CD8-positive, alpha-beta memory T cell (primary cell): Measurements from ENCODE around the gene KRTDAP. TPM values are rescaled to one million over a fixed set of nuclear protein-coding genes. Genes with fewer than 3 reads are reported as not detected.

ENCODE experiments used
- CTCF ChIA-PET: fragments of 350-600 bp; sonication (Branson Sonifier 250); formaldehyde crosslinking; loops from one replicate; lab custom pipeline; 2021; ENCODE audit warnings: antibody characterized with exemption; lab: Charles Lee
- POLR2A ChIA-PET: fragments of 350-600 bp; sonication (Branson Sonifier 250); formaldehyde crosslinking; loops from one replicate; lab custom pipeline; 2021; ENCODE audit warnings: antibody characterized with exemption; lab: Charles Lee
- DNase-seq, 5 donors: peaks; one replicate each; pipeline versions ENCODE4 v3.0.0 to v3.0.0-alpha.2; 2020 to 2022; ENCODE audit warnings: mixed read lengths in 1 of 5
- H3K27ac ChIP-seq: one replicate; pipeline ENCODE4 v1.7.0; 2013; ENCODE audit warnings: low read depth, mild to moderate bottlenecking, low read length, moderate library complexity
- H3K27me3 ChIP-seq: 2 replicates; pipeline ENCODE4 v1.7.0; 2013; ENCODE audit warnings: low read length, mild to moderate bottlenecking; ENCODE audit not compliant: insufficient read depth, poor library complexity, severe bottlenecking
- H3K36me3 ChIP-seq: 2 replicates; pipeline ENCODE4 v1.7.0; 2013; ENCODE audit warnings: mild to moderate bottlenecking, low read length, moderate library complexity; ENCODE audit not compliant: insufficient read depth
- H3K4me1 ChIP-seq: 2 replicates; pipeline ENCODE4 v1.7.0; 2013; ENCODE audit warnings: mild to moderate bottlenecking, low read length, moderate library complexity; ENCODE audit not compliant: insufficient read depth
- H3K4me3 ChIP-seq: 2 replicates; pipeline ENCODE4 v1.7.0; 2013; ENCODE audit warnings: mild to moderate bottlenecking, low read length
- H3K9me3 ChIP-seq: 2 replicates; pipeline ENCODE4 v1.7.0; 2013; ENCODE audit warnings: mild to moderate bottlenecking, low read length
- H3K27ac Mint-ChIP-seq, 8 donors: one replicate each; pipeline ENCODE4 v1.8.0; 2020 to 2021; ENCODE audit warnings: mixed read lengths in 8 of 8, mild to moderate bottlenecking in 6 of 8, inconsistent platforms in 3 of 8, moderate library complexity in 3 of 8
- H3K27me3 Mint-ChIP-seq, 2 donors: one replicate each; pipeline ENCODE4 v1.8.0; 2020 to 2021; ENCODE audit warnings: mixed read lengths in 2 of 2, mild to moderate bottlenecking in 1 of 2, moderate library complexity in 1 of 2
- H3K36me3 Mint-ChIP-seq, 3 donors: one replicate each; pipeline ENCODE4 v1.8.0; 2020 to 2021; ENCODE audit warnings: mixed read lengths in 3 of 3, inconsistent platforms in 1 of 3, mild to moderate bottlenecking in 1 of 3
- H3K4me1 Mint-ChIP-seq, 3 donors: one replicate each; pipeline ENCODE4 v1.8.0; 2020 to 2021; ENCODE audit warnings: mixed read lengths in 3 of 3, inconsistent platforms in 1 of 3, mild to moderate bottlenecking in 1 of 3
- H3K4me3 Mint-ChIP-seq, 7 donors: one replicate each; pipeline ENCODE4 v1.8.0; 2020 to 2021; ENCODE audit warnings: mixed read lengths in 7 of 7, mild to moderate bottlenecking in 6 of 7, moderate library complexity in 4 of 7, inconsistent platforms in 2 of 7
- H3K9me3 Mint-ChIP-seq, 5 donors: one replicate each; pipeline ENCODE4 v1.8.0; 2020 to 2022; ENCODE audit warnings: mixed read lengths in 5 of 5, mild to moderate bottlenecking in 3 of 5, moderate library complexity in 2 of 5, inconsistent platforms in 1 of 5
- polyA plus RNA-seq: library from polyadenylated mRNA; unstranded; fragments of 300-500 nt; fragmentation: Illumina TruSeq; gene quantifications from one replicate; pipeline ENCODE4 v1.2.3, GENCODE V29; 2021
- total RNA-seq, 2 experiments: library from RNA; stranded (reverse); gene quantifications; one replicate each; pipeline ENCODE4 v1.2.3, GENCODE V29; 2021

Gene KRTDAP
- total and polyA plus RNA-seq, 3 experiments from 2014 or later: not detected

GRCh38 chr19:35518313-35518712 is 28.0 kb upstream of the KRTDAP start:
- CTCF ChIA-PET: no interaction called here
- no peaks in the 10 kb centered on the region for H3K36me3 ChIP-seq
- no peaks in the 10 kb centered on the region for H3K4me1 Mint-ChIP-seq
- no peak overlapping the region for H3K4me3 ChIP-seq
- H3K36me3 Mint-ChIP-seq: no peaks in the 10 kb centered on the region
- no peak overlapping the region for H3K27ac ChIP-seq
- H3K4me1 ChIP-seq: no peaks in the 10 kb centered on the region
- H3K9me3 ChIP-seq: no peaks in the 10 kb centered on the region
- H3K27ac Mint-ChIP-seq: no peak overlapping the region
- no peak for DNase-seq
- no peaks in the 10 kb centered on the region for H3K27me3 ChIP-seq
- H3K9me3 Mint-ChIP-seq: no peaks in the 10 kb centered on the region
- POLR2A ChIA-PET: no interaction called here
- no peak overlapping the region for H3K4me3 Mint-ChIP-seq
- H3K27me3 Mint-ChIP-seq: peaks cover 1 to 14% of the 10 kb centered on the region in 2 donors

DNA sequence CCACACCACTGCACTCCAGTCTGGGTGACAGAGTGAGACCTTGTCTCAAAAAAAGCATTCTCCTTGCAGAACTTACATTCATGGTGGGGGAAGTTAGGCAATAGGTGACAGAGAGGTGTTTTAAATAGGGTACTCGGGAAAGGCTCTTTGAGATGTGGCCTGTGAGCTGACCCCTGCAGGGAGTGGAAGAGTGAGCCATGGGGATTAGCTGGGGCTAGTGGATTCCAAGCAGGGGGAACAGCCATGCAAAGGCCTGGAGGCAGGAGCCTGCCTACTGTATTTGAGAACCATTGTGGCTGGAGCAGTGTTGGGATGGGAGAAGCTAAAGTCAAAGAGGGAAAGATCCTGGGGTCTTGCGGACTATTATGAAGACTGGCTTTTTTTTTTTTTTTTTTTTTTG is 27.1 kb upstream of the KRTDAP start:
- no peak for DNase-seq
- POLR2A ChIA-PET: no interaction called here
- Histone ChIP-seq H3K27me3 (no peaks in the 10 kb centered on the region), H3K27ac (no peak overlapping the region), H3K36me3 (no peaks in the 10 kb centered on the region), H3K4me1 (no peaks in the 10 kb centered on the region), H3K4me3 (no peak overlapping the region), H3K9me3 (no peaks in the 10 kb centered on the region)
- CTCF ChIA-PET: interaction anchor here (0.9 kb wide), 1 partner anchor 18 kb away, joined by 3 read pairs; no protein-coding TSS in a partner anchor
- no peak overlapping the region for H3K4me3 Mint-ChIP-seq
- no peaks in the 10 kb centered on the region for H3K36me3 Mint-ChIP-seq
- H3K27me3 Mint-ChIP-seq: peaks cover 8 to 24% of the 10 kb centered on the region in 2 donors
- no peaks in the 10 kb centered on the region for H3K4me1 Mint-ChIP-seq
- H3K27ac Mint-ChIP-seq: no peak overlapping the region
- no peaks in the 10 kb centered on the region for H3K9me3 Mint-ChIP-seq

DNA sequence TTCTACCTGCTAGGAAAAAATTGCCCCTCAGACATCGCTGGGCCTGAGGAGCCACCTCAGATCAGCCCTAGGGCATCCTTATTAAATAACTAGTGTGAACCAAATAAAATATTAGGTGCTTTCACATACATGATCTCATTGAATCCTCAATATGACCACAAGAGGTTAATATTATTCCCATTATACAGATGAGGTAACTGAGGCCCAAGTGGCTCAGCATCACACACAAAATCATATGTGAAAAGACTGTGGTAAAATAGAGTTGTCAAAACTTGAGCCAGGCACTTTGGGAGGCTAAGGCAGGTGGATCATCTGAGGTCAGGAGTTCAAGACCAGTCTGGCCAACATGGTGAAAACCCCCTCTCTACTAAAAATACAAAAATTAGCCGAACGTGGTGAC is 26.0 kb upstream of the KRTDAP start:
- ChIA-PET POLR2A (no interaction called here), CTCF (no interaction called here)

GRCh38 chr19:35514282-35514809 is 24.1 kb upstream of the KRTDAP start:
- no peaks in the 10 kb centered on the region for H3K36me3 Mint-ChIP-seq
- H3K4me3 Mint-ChIP-seq: no peak overlapping the region
- DNase-seq: no peak
- peaks cover 10 to 16% (median 12%) of the 10 kb centered on the region in 3 donors for H3K4me1 Mint-ChIP-seq
- H3K27me3 Mint-ChIP-seq: peaks cover 20 to 34% of the 10 kb centered on the region in 2 donors
- Histone ChIP-seq H3K36me3 (no peaks in the 10 kb centered on the region), H3K4me3 (no peak overlapping the region), H3K4me1 (peaks cover 14% of the 10 kb centered on the region), H3K9me3 (no peaks in the 10 kb centered on the region), H3K27me3 (peaks cover 4% of the 10 kb centered on the region), H3K27ac (no peak overlapping the region)
- H3K9me3 Mint-ChIP-seq: no peaks in the 10 kb centered on the region
- H3K27ac Mint-ChIP-seq: no peak overlapping the region
- ChIA-PET CTCF (no interaction called here), POLR2A (no interaction called here)

More for the DNA sequence above, 26.0 kb upstream of the KRTDAP start:
- H3K4me1 ChIP-seq: no peaks in the 10 kb centered on the region
- H3K27ac ChIP-seq: no peak overlapping the region
- Mint-ChIP-seq H3K4me3 (no peak overlapping the region), H3K36me3 (no peaks in the 10 kb centered on the region), H3K27me3 (peaks cover 15 to 30% of the 10 kb centered on the region in 2 donors), H3K4me1 (no peaks in the 10 kb centered on the region), H3K9me3 (no peaks in the 10 kb centered on the region), H3K27ac (peak overlapping the region in 1 of 8 donors; percentile 63)
- no peak for DNase-seq
- no peaks in the 10 kb centered on the region for H3K27me3 ChIP-seq
- no peaks in the 10 kb centered on the region for H3K9me3 ChIP-seq
- no peaks in the 10 kb centered on the region for H3K36me3 ChIP-seq
- H3K4me3 ChIP-seq: no peak overlapping the region

DNA sequence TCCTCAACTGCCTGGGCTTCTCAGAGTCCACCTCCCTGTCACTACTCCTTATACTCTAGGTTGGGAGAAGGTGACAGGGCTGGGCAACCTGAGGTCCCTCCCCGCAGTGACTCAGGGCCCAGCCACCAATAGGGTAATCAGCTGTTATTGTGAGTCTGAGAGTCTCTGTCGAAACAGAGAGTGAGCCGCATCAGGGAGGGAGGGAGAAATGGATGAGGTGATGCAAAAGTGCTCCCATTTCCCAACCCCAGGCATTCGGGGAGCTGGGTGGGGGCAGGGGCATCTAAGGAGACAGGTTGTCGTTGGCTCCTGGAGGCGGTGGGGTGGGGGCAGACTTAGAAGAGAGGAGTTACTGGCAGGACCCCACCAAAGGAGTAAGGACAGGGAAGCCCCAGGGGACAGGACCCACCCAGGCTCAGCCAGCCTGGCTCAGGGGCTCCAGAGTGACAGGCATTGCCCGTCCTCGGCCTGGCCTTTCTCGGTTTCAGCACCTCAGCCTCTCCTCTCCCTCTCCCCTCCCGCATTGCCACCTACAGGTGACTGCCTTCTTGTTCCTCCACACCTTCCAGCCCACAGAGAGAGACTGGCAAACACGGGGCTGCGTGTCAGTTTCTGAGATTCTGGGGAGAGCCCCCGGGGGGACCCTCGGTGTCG is 23.5 kb upstream of the KRTDAP start, which contains the start of gene DMKN:
Gene DMKN, minus strand, starts transcription at position 22 of the 654 bp plus-strand sequence. CDS start 174 bp downstream, outside the sequence.
- Histone ChIP-seq H3K4me1 (peaks cover 17% of the 10 kb centered on the region), H3K36me3 (no peaks in the 10 kb centered on the region), H3K9me3 (no peaks in the 10 kb centered on the region), H3K27me3 (peaks cover 4% of the 10 kb centered on the region), H3K4me3 (no peak within 1 kb of the TSS), H3K27ac (no peak within 1 kb of the TSS)
- Mint-ChIP-seq H3K4me1 (peaks cover 14 to 20% (median 16%) of the 10 kb centered on the region in 3 donors), H3K27ac (peak within 1 kb of the TSS in 2 of 8 donors; percentile 72 to 80), H3K4me3 (no peak within 1 kb of the TSS), H3K9me3 (no peaks in the 10 kb centered on the region), H3K36me3 (no peaks in the 10 kb centered on the region), H3K27me3 (peaks cover 21 to 30% of the 10 kb centered on the region in 2 donors)
- POLR2A ChIA-PET: no interaction called here
- CTCF ChIA-PET: no interaction called here
- DNase-seq: no peak

DNA sequence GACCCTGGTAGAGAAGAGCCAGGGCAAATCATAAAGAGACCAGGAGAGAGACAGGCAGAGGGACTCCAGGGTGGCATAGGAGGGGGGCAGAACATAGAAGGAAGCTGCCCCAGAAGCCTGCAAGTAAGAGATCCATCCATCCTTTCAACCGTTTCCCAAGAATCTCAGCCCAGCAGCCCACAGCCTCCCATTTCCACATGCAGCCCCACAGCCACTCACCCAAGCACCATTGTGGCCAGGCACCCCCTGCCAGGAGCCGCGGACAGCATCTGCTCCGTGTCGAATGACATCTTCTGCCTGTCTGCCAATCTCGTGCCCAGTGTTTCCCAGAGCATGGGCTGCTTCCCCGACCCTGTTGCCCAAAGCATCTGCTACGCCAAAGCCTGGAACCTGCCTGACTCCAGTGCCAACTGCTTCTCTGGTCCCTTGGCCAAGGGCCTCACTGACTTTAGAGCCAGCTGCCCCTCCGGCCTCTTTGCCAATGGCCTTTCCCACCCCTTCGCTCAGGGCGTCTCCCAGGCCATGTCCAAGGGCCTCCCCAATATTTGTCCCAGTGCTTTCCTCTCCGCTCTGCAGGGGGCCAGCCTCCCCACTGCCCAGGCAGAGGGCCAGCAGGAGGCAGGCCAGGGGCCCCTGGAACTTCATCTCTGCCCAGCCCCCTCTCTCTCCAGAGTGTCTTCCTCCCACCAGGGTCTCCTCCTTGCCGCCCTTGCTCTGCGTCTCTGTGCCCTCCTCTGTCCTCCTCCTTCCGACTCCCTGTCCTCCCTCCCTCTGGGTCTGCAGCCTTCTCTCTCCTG is 22.8 kb upstream of the KRTDAP start:
- Mint-ChIP-seq H3K4me1 (peaks cover 16 to 23% (median 17%) of the 10 kb centered on the region in 3 donors), H3K4me3 (no peak overlapping the region), H3K9me3 (no peaks in the 10 kb centered on the region), H3K36me3 (no peaks in the 10 kb centered on the region), H3K27ac (peak overlapping the region in 2 of 8 donors; percentile 72 to 80), H3K27me3 (peaks cover 19 to 35% of the 10 kb centered on the region in 2 donors)
- Histone ChIP-seq H3K27me3 (peaks cover 7% of the 10 kb centered on the region), H3K4me3 (no peak overlapping the region), H3K4me1 (peaks cover 17% of the 10 kb centered on the region), H3K9me3 (no peaks in the 10 kb centered on the region), H3K27ac (no peak overlapping the region), H3K36me3 (no peaks in the 10 kb centered on the region)
- ChIA-PET POLR2A (no interaction called here), CTCF (no interaction called here)
- DNase-seq: no peak

GRCh38 chr19:35511337-35511736 is 21.1 kb upstream of the KRTDAP start:
- H3K9me3 Mint-ChIP-seq: no peaks in the 10 kb centered on the region
- CTCF ChIA-PET: interaction anchor here (1.1 to 1.6 kb wide), 6 partner anchors 9 to 147 kb away, joined by 3 to 6 read pairs (median 4); no protein-coding TSS in a partner anchor
- no peak for DNase-seq
- H3K27ac Mint-ChIP-seq: peak overlapping the region in 1 of 8 donors; percentile 20
- H3K36me3 Mint-ChIP-seq: no peaks in the 10 kb centered on the region
- Histone ChIP-seq H3K27ac (no peak overlapping the region), H3K36me3 (no peaks in the 10 kb centered on the region), H3K27me3 (peaks cover 7% of the 10 kb centered on the region), H3K4me1 (peaks cover 17% of the 10 kb centered on the region), H3K4me3 (no peak overlapping the region), H3K9me3 (no peaks in the 10 kb centered on the region)
- H3K27me3 Mint-ChIP-seq: peaks cover 19 to 38% of the 10 kb centered on the region in 2 donors
- POLR2A ChIA-PET: no interaction called here
- peak overlapping the region in 3 of 7 donors; percentile 13 to 70 (median 55) for H3K4me3 Mint-ChIP-seq
- peaks cover 16 to 23% (median 17%) of the 10 kb centered on the region in 3 donors for H3K4me1 Mint-ChIP-seq

DNA sequence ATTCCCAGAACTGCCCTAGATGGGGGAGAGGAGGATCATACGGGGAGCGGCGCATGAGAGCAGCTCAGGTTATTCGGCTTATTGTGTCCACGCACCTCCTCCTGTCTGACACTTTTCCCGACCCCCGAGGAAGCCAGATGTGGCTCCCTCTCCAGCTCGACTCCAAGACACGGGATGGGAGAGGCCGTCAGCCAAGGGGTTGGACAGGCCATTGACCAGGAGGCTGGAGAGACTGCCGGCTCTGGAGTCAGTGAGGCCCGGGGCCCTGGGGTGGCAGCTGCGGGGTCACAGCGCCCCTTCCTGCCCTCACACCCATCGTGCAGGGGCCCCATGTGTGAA is 20.3 kb upstream of the KRTDAP start:
- H3K9me3 ChIP-seq: no peaks in the 10 kb centered on the region
- H3K9me3 Mint-ChIP-seq: no peaks in the 10 kb centered on the region
- no peaks in the 10 kb centered on the region for H3K36me3 Mint-ChIP-seq
- POLR2A ChIA-PET: no interaction called here
- H3K4me1 ChIP-seq: peaks cover 17% of the 10 kb centered on the region
- H3K4me3 Mint-ChIP-seq: peak overlapping the region in 6 of 7 donors; percentile 58 to 92 (median 80)
- DNase-seq: no peak
- no peaks in the 10 kb centered on the region for H3K36me3 ChIP-seq
- H3K27ac Mint-ChIP-seq: peak overlapping the region in 3 of 8 donors; percentile 45 to 55 (median 53)
- no peak overlapping the region for H3K27ac ChIP-seq
- H3K4me1 Mint-ChIP-seq: peaks cover 16 to 23% (median 17%) of the 10 kb centered on the region in 3 donors
- CTCF ChIA-PET: interaction anchor here (0.7 to 1.6 kb wide), 16 partner anchors 9 to 203 kb away, joined by 3 to 8 read pairs (median 4); no protein-coding TSS in a partner anchor
- peaks cover 19 to 46% of the 10 kb centered on the region in 2 donors for H3K27me3 Mint-ChIP-seq
- H3K4me3 ChIP-seq: no peak overlapping the region
- peaks cover 7% of the 10 kb centered on the region for H3K27me3 ChIP-seq
